Neutrophil (primary cell): Measurements from ENCODE around the gene PPP5C.

Experiments used
- H3K27ac ChIP-seq: fragments of 200-600 bp; sonication (generic); 2 replicates; pipeline ENCODE4 v1.5.1; 2016; ENCODE audit warnings: mild to moderate bottlenecking, moderate library complexity
- H3K27me3 ChIP-seq: fragments of 200-600 bp; sonication (generic); 2 replicates; pipeline ENCODE4 v1.6.0; 2016; ENCODE audit warnings: mild to moderate bottlenecking
- H3K36me3 ChIP-seq: fragments of 200-600 bp; sonication (generic); 2 replicates; pipeline ENCODE4 v1.5.1; 2017
- H3K4me1 ChIP-seq, 2 experiments: fragments of 200-600 bp in 1 of 2; sonication (generic) in 1 of 2; 1 replicate in 1 of 2; 2 replicates in 1 of 2; pipeline versions ENCODE4 v1.5.1 to v1.6.1; 2013 to 2016; ENCODE audit warnings: low read depth in 1 of 2, low read length in 1 of 2, mild to moderate bottlenecking in 1 of 2, moderate library complexity in 1 of 2; ENCODE audit not compliant: control insufficient read depth in 1 of 2, insufficient read depth in 1 of 2
- H3K4me3 ChIP-seq, 2 experiments: fragments of 200-600 bp in 1 of 2; sonication (generic) in 1 of 2; 1 replicate in 1 of 2; 2 replicates in 1 of 2; pipeline ENCODE4 v1.5.1; 2013 to 2016; ENCODE audit warnings: low read depth in 1 of 2, low read length in 1 of 2, mild to moderate bottlenecking in 1 of 2, moderate library complexity in 1 of 2
- H3K9me3 ChIP-seq: fragments of 200-600 bp; sonication (generic); 2 replicates; pipeline ENCODE4 v1.5.1; 2016
- CTCF ChIP-seq: fragments of 200-600 bp; sonication (generic); IDR thresholded peaks from 2 replicates; pipeline ENCODE4 v1.5.1; 2016; ENCODE audit warnings: antibody characterized with exemption

PPP5C gene

GRCh38 chr19:46410205-46411087, 63.6 kb downstream of the PPP5C start:
- no peaks in the 10 kb centered on the region for H3K9me3 ChIP-seq
- TF ChIP-seq CTCF: no peak
- no peak overlapping the region for H3K4me3 ChIP-seq
- no peaks in the 10 kb centered on the region for H3K36me3 ChIP-seq
- peaks cover 98% of the 10 kb centered on the region for H3K27me3 ChIP-seq
- H3K4me1 ChIP-seq: no peaks in the 10 kb centered on the region
- H3K27ac ChIP-seq: no peak overlapping the region

GRCh38 chr19:46411088-46411924, 64.4 kb downstream of the PPP5C start:
- Histone ChIP-seq H3K27ac (no peak overlapping the region), H3K9me3 (no peaks in the 10 kb centered on the region), H3K4me3 (no peak overlapping the region), H3K36me3 (no peaks in the 10 kb centered on the region), H3K4me1 (no peaks in the 10 kb centered on the region), H3K27me3 (peaks cover 98% of the 10 kb centered on the region)
- TF ChIP-seq CTCF: no peak

GRCh38 chr19:46411925-46412649, 65.2 kb downstream of the PPP5C start:
- Histone ChIP-seq H3K36me3 (no peaks in the 10 kb centered on the region), H3K4me3 (no peak overlapping the region), H3K27me3 (peaks cover 98% of the 10 kb centered on the region), H3K9me3 (no peaks in the 10 kb centered on the region), H3K27ac (no peak overlapping the region), H3K4me1 (no peaks in the 10 kb centered on the region)
- TF ChIP-seq CTCF: no peak

GRCh38 chr19:46412650-46413261, 65.9 kb downstream of the PPP5C start:
- H3K27me3 ChIP-seq: peaks cover 98% of the 10 kb centered on the region
- no peaks in the 10 kb centered on the region for H3K36me3 ChIP-seq
- no peak for TF ChIP-seq CTCF
- no peaks in the 10 kb centered on the region for H3K9me3 ChIP-seq
- H3K4me1 ChIP-seq: no peaks in the 10 kb centered on the region
- no peak overlapping the region for H3K4me3 ChIP-seq
- no peak overlapping the region for H3K27ac ChIP-seq
